COLO668 (cell line): ENCODE measurements around the gene POU2F3.

Experiments
- DNase-seq: peaks from one replicate; lab custom pipeline; 2025; ENCODE audit not compliant: unreplicated experiment; lab: John Stamatoyannopoulos, UW

POU2F3 gene

GRCh38 chr11:120316880-120317688, 77.1 kb downstream of the POU2F3 start:
- no peak for DNase-seq

GRCh38 chr11:120317689-120318480, 77.9 kb downstream of the POU2F3 start:
- no peak for DNase-seq

GRCh38 chr11:120318906-120319305, 79.0 kb downstream of the POU2F3 start:
- DNase-seq: no peak

- DNase-seq: peak; percentile 80
These were observed 85.2 kb downstream of the POU2F3 start, which contains the start of gene TLCD5 for GRCh38 chr11:120324932-120325810. Gene TLCD5 (plus strand): TSS chr11:120325299. CDS start chr11:120327442, 2,143 bp downstream.

- DNase-seq: no peak
These were observed 86.3 kb downstream of the POU2F3 start for GRCh38 chr11:120326228-120326627.

- no peak for DNase-seq
These were observed 86.9 kb downstream of the POU2F3 start for GRCh38 chr11:120326845-120327281.

- DNase-seq: no peak
These were observed 87.4 kb downstream of the POU2F3 start for GRCh38 chr11:120327311-120327710.

- no peak for DNase-seq
These were observed 89.6 kb downstream of the POU2F3 start for GRCh38 chr11:120329556-120329955.

GRCh38 chr11:120330045-120330444, 90.1 kb downstream of the POU2F3 start:
- no peak for DNase-seq

GRCh38 chr11:120331301-120331996, 91.5 kb downstream of the POU2F3 start:
- DNase-seq: no peak

- no peak for DNase-seq
These were observed 93.1 kb downstream of the POU2F3 start for GRCh38 chr11:120332822-120333716.

GRCh38 chr11:120333801-120334200, 93.9 kb downstream of the POU2F3 start:
- no peak for DNase-seq

- DNase-seq: no peak
These were observed 94.4 kb downstream of the POU2F3 start for GRCh38 chr11:120334332-120334731.

- DNase-seq: peak; percentile 67
These were observed 95.0 kb downstream of the POU2F3 start for GRCh38 chr11:120334894-120335462.

GRCh38 chr11:120335556-120335907, 95.6 kb downstream of the POU2F3 start:
- peak; percentile 62 for DNase-seq

- DNase-seq: peak; percentile 97
These were observed 96.1 kb downstream of the POU2F3 start, which contains the start of gene ARHGEF12 for GRCh38 chr11:120335908-120336640. Gene ARHGEF12 (plus strand): TSS chr11:120336413. CDS start chr11:120337244, 831 bp downstream.

- DNase-seq: peak; percentile 69
These were observed 96.9 kb downstream of the POU2F3 start for GRCh38 chr11:120336641-120337354.
